Activated CD8-positive, alpha-beta memory T cell treated with anti-CD3 and anti-CD28 coated beads, Interleukin-2, amount 50 U/mL, for 24 hours (primary cell): Measurements from ENCODE around the gene NDUFB2.
"Not testable (repeated sequence)": the region's sequence is repeated elsewhere in the genome, so short reads cannot be mapped to it uniquely, and the experiment has no call there.

ENCODE experiments used
- DNase-seq: peaks from one replicate; pipeline ENCODE4 v3.0.0-alpha.2; 2020; ENCODE audit errors: extremely low read depth

The NDUFB2 gene

GRCh38 chr7:140734096-140734495 lies 37.6 kb downstream of the NDUFB2 start:
- DNase-seq, result no peak

GRCh38 chr7:140734729-140735128 lies 38.2 kb downstream of the NDUFB2 start:
- DNase-seq, result no peak

- DNase-seq, result no peak
Observed at GRCh38 chr7:140738280-140738679, 41.8 kb downstream of the NDUFB2 start.

- not testable (repeated sequence) for DNase-seq
Observed at GRCh38 chr7:140743255-140743654, 46.7 kb downstream of the NDUFB2 start.

GRCh38 chr7:140744005-140744404 lies 47.5 kb downstream of the NDUFB2 start:
- DNase-seq, result no peak

GRCh38 chr7:140745266-140746058 lies 49.0 kb downstream of the NDUFB2 start:
- DNase-seq, result no peak

- no peak for DNase-seq
Observed at GRCh38 chr7:140746751-140747150, 50.2 kb downstream of the NDUFB2 start.

- DNase-seq, result no peak
Observed at GRCh38 chr7:140752533-140752932, 56.0 kb downstream of the NDUFB2 start.

GRCh38 chr7:140754506-140754905 lies 58.0 kb downstream of the NDUFB2 start:
- no peak for DNase-seq
